ENCODE measurements around the gene METTL16.
"Not testable (repeated sequence)": the region's sequence is repeated elsewhere in the genome, so short reads cannot be mapped to it uniquely, and the experiment has no call there.

METTL16 gene

DNA sequence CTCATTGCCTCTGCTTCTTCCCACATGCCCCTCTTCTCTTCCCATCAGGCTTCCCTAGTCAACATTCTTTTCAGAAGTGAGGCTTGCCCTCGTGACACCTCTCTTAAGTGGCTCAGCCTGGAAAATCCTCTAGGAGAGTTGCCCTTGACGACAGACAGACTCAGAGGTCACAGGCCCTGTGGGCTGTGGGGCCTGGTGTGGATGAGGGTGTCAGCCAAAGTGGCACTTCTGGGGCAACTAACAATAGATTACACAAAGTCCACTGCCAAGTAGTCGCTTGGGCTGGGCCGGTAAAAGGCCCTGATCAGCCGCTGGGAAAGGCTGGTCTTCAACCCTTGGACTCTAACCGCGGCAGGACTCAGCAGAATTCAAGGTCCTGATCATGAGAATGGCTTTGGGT, 33.7 kb upstream of the METTL16 start:
- Histone ChIP-seq H3K36me3 (ENCODE audit: insufficient read depth, low read length) (no peaks in the 10 kb centered on the region), H3K79me2 (ENCODE audit: insufficient read depth, low read length) (no peaks in the 10 kb centered on the region)

DNA sequence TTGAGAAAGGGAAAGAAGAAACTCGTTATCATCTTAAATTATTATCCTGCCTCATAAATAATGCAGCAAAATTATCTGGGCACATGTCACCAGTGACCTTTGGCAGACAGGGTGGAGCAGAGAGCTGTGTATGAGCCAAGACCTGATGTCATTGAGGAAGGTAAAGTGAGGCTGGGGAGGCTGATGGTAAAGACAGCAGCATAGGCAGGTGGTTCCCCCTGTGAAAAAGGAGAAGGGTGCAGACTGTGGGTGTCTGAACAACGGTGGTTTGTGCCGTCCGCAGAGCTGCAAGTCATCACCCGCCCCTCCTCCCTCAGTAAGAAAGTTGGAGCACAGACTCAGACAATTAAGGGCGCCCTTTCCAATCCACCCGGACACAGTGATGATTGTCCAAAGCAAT, 30.8 kb upstream of the METTL16 start:
- TF ChIP-seq CTCF (conservative IDR thresholded peaks at IDR 0.05; ENCODE audit: low read length) (no peak), EZH2phosphoT487 (IDR thresholded peaks at IDR 0.05; ENCODE audit: borderline replicate concordance) (no peak)
- H3K36me3 ChIP-seq (ENCODE audit: insufficient read depth, low read length): no peaks in the 10 kb centered on the region

More for the DNA sequence above, 33.7 kb upstream of the METTL16 start:
- no peaks in the 10 kb centered on the region for H3K9me2 ChIP-seq (replicated peaks; ENCODE audit: low read depth, low read length)
- H3K9me3 ChIP-seq (ENCODE audit: insufficient read depth, low read depth, low read length): no peaks in the 10 kb centered on the region
- no peak overlapping the region for H3K4me2 ChIP-seq (ENCODE audit: low read depth, low read length, poor library complexity, severe bottlenecking)
- no peaks in the 10 kb centered on the region for H3K27me3 ChIP-seq (ENCODE audit: insufficient read depth, low read length, poor library complexity, severe bottlenecking)
- TF ChIP-seq CTCF (conservative IDR thresholded peaks at IDR 0.05; ENCODE audit: low read length) (no peak), EZH2phosphoT487 (IDR thresholded peaks at IDR 0.05; ENCODE audit: borderline replicate concordance) (no peak)
- no peaks in the 10 kb centered on the region for H3K4me1 ChIP-seq (ENCODE audit: insufficient read depth, low read length, poor library complexity, severe bottlenecking)
- H3F3A ChIP-seq (ENCODE audit: low read depth): no peaks in the 10 kb centered on the region
- H2AFZ ChIP-seq (ENCODE audit: low read length): no peak overlapping the region
- H4K20me1 ChIP-seq (ENCODE audit: insufficient read depth, low read length, poor library complexity, severe bottlenecking): no peaks in the 10 kb centered on the region
- no peak overlapping the region for H3K4me3 ChIP-seq (ENCODE audit: low read length, poor library complexity, severe bottlenecking)
- H3K9ac ChIP-seq (ENCODE audit: low read depth, low read length, poor library complexity, severe bottlenecking): no peak overlapping the region

GRCh38 chr17:2542056-2542455, 30.4 kb upstream of the METTL16 start:
- H3K4me2 ChIP-seq (ENCODE audit: low read depth, low read length, poor library complexity, severe bottlenecking): no peak overlapping the region
- H3K9me2 ChIP-seq (replicated peaks; ENCODE audit: low read depth, low read length): no peaks in the 10 kb centered on the region
- no peak overlapping the region for H2AFZ ChIP-seq (ENCODE audit: low read length)
- no peaks in the 10 kb centered on the region for H3K9me3 ChIP-seq (ENCODE audit: insufficient read depth, low read depth, low read length)
- no peaks in the 10 kb centered on the region for H3F3A ChIP-seq (ENCODE audit: low read depth)
- no peaks in the 10 kb centered on the region for H3K79me2 ChIP-seq (ENCODE audit: insufficient read depth, low read length)
- H4K20me1 ChIP-seq (ENCODE audit: insufficient read depth, low read length, poor library complexity, severe bottlenecking): no peaks in the 10 kb centered on the region
- H3K27me3 ChIP-seq (ENCODE audit: insufficient read depth, low read length, poor library complexity, severe bottlenecking): no peaks in the 10 kb centered on the region
- no peak overlapping the region for H3K9ac ChIP-seq (ENCODE audit: low read depth, low read length, poor library complexity, severe bottlenecking)
- H3K4me1 ChIP-seq (ENCODE audit: insufficient read depth, low read length, poor library complexity, severe bottlenecking): no peaks in the 10 kb centered on the region
- no peak for TF ChIP-seq CTCF (conservative IDR thresholded peaks at IDR 0.05; ENCODE audit: low read length)
- H3K4me3 ChIP-seq (ENCODE audit: low read length, poor library complexity, severe bottlenecking): no peak overlapping the region
- no peaks in the 10 kb centered on the region for H3K36me3 ChIP-seq (ENCODE audit: insufficient read depth, low read length)

More for the DNA sequence above, 30.8 kb upstream of the METTL16 start:
- Histone ChIP-seq H3K9ac (ENCODE audit: low read depth, low read length, poor library complexity, severe bottlenecking) (no peak overlapping the region), H3K4me1 (ENCODE audit: insufficient read depth, low read length, poor library complexity, severe bottlenecking) (no peaks in the 10 kb centered on the region), H3K79me2 (ENCODE audit: insufficient read depth, low read length) (no peaks in the 10 kb centered on the region), H3K9me3 (ENCODE audit: insufficient read depth, low read depth, low read length) (no peaks in the 10 kb centered on the region), H2AFZ (ENCODE audit: low read length) (no peak overlapping the region), H4K20me1 (ENCODE audit: insufficient read depth, low read length, poor library complexity, severe bottlenecking) (no peaks in the 10 kb centered on the region), H3K27me3 (ENCODE audit: insufficient read depth, low read length, poor library complexity, severe bottlenecking) (no peaks in the 10 kb centered on the region), H3K9me2 (replicated peaks; ENCODE audit: low read depth, low read length) (no peaks in the 10 kb centered on the region), H3K4me2 (ENCODE audit: low read depth, low read length, poor library complexity, severe bottlenecking) (no peak overlapping the region), H3F3A (ENCODE audit: low read depth) (no peaks in the 10 kb centered on the region), H3K4me3 (ENCODE audit: low read length, poor library complexity, severe bottlenecking) (no peak overlapping the region)

DNA sequence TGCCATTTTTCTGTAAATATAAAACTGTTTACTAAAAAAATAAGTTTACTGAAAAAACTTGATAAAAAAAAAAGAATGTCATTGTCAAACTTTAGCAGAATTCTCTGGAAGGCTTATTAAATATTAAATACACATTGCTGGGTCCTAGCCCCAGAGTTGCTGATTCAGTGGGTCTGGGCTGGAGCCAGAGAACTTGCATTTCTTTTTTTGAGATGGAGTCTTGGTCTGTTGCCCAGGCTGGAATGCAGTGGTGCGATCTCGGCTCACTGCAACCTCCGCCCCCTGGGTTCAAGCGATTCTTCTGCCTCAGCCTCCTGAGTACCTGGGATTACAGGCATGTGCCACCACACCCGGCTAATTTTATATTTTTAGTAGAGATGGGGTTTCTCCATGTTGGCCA, 25.9 kb upstream of the METTL16 start:
- not testable (repeated sequence) for H3K36me3 ChIP-seq (ENCODE audit: insufficient read depth, low read length); H3F3A ChIP-seq (ENCODE audit: low read depth); H3K79me2 ChIP-seq (ENCODE audit: insufficient read depth, low read length); H3K4me3 ChIP-seq (ENCODE audit: low read length, poor library complexity, severe bottlenecking); H3K4me1 ChIP-seq (ENCODE audit: insufficient read depth, low read length, poor library complexity, severe bottlenecking); H3K27me3 ChIP-seq (ENCODE audit: insufficient read depth, low read length, poor library complexity, severe bottlenecking); H3K9ac ChIP-seq (ENCODE audit: low read depth, low read length, poor library complexity, severe bottlenecking); H4K20me1 ChIP-seq (ENCODE audit: insufficient read depth, low read length, poor library complexity, severe bottlenecking); H2AFZ ChIP-seq (ENCODE audit: low read length); H3K4me2 ChIP-seq (ENCODE audit: low read depth, low read length, poor library complexity, severe bottlenecking); H3K9me2 ChIP-seq (replicated peaks; ENCODE audit: low read depth, low read length); H3K9me3 ChIP-seq (ENCODE audit: insufficient read depth, low read depth, low read length)
